IMR-90 (cell line): ENCODE measurements around the gene LBHD2. TPM values are rescaled to one million over a fixed set of nuclear protein-coding genes. Genes with fewer than 3 reads are reported as not detected.
A peak's percentile ranks its signal among the peaks of the same experiment; 100 is the strongest.

Experiments used
- ATAC-seq: fragments of 200-7000 bp; cut with Tn5 transposase; 2 replicates; pipeline ENCODE4 v1.9.1; 2020; ENCODE audit warnings: low read depth, mild to moderate bottlenecking, moderate library complexity
- BruUV-seq: library from RNA; stranded (reverse); fragments of 400-500 nt; replicated peaks from 2 replicates; lab custom pipeline; 2021; lab: Mats Ljungman, UMichigan
- CTCF ChIA-PET: fragments of 300-600 bp; formaldehyde crosslinking; extraction: SDS; loops from one replicate; lab custom pipeline; 2021; ENCODE audit warnings: antibody characterized with exemption; lab: Yijun Ruan, JAX
- POLR2A ChIA-PET: fragments of 300-600 bp; sonication (Branson Sonifier 250); formaldehyde crosslinking; loops from one replicate; lab custom pipeline; 2022; ENCODE audit warnings: antibody characterized with exemption; ENCODE audit not compliant: unreplicated experiment; lab: Charles Lee
- DNase-seq: peaks from one replicate; pipeline ENCODE4 v3.0.0; 2013
- H2AFZ ChIP-seq: replicated peaks from 2 replicates; pipeline ENCODE3; 2013; ENCODE audit warnings: low read length, mild to moderate bottlenecking; ENCODE audit not compliant: poor library complexity
- H2AK5ac ChIP-seq: 2 replicates; pipeline ENCODE4 v1.6.1; 2013; ENCODE audit warnings: low read depth, low read length, inconsistent platforms
- H2AK9ac ChIP-seq: replicated peaks from 2 replicates; pipeline ENCODE3; 2013; ENCODE audit warnings: mild to moderate bottlenecking, low read depth, low read length, moderate library complexity; ENCODE audit not compliant: poor library complexity
- H2BK120ac ChIP-seq: 2 replicates; pipeline ENCODE4 v1.6.1; 2013; ENCODE audit warnings: low read depth, low read length, inconsistent platforms
- H2BK15ac ChIP-seq: 3 replicates; pipeline ENCODE4 v1.6.1; 2013; ENCODE audit warnings: low read depth, low read length, inconsistent platforms
- H2BK20ac ChIP-seq: 2 replicates; pipeline ENCODE4 v1.6.1; 2013; ENCODE audit warnings: low read depth, mild to moderate bottlenecking, inconsistent platforms, low read length, moderate library complexity
- H2BK5ac ChIP-seq: 2 replicates; pipeline ENCODE4 v1.6.1; 2013; ENCODE audit warnings: mild to moderate bottlenecking, low read depth, low read length, inconsistent platforms; ENCODE audit not compliant: poor library complexity, severe bottlenecking
- H3K14ac ChIP-seq: replicated peaks from 2 replicates; pipeline ENCODE4 v1.6.1; 2013; ENCODE audit warnings: low read depth, low read length, inconsistent platforms
- H3K18ac ChIP-seq: 2 replicates; pipeline ENCODE4 v1.6.1; 2013; ENCODE audit warnings: low read depth, low read length, control low read depth
- H3K23ac ChIP-seq: 2 replicates; pipeline ENCODE4 v1.6.1; 2013; ENCODE audit warnings: low read depth, low read length, inconsistent platforms
- H3K27ac ChIP-seq: 2 replicates; pipeline ENCODE4 v1.5.1; 2013; ENCODE audit warnings: mild to moderate bottlenecking, control low read depth, low read length; ENCODE audit not compliant: insufficient read depth
- H3K27me3 ChIP-seq: 2 replicates; pipeline ENCODE4 v1.6.1; 2013; ENCODE audit warnings: low read length; ENCODE audit not compliant: control insufficient read depth, insufficient read depth
- H3K36me3 ChIP-seq: 2 replicates; pipeline ENCODE4 v1.6.1; 2013; ENCODE audit warnings: low read length, mixed read lengths; ENCODE audit not compliant: control insufficient read depth, insufficient read depth
- H3K4ac ChIP-seq: 2 replicates; pipeline ENCODE4 v1.6.1; 2013; ENCODE audit warnings: low read depth, low read length, inconsistent platforms
- H3K4me1 ChIP-seq: 2 replicates; pipeline ENCODE4 v1.6.1; 2013; ENCODE audit warnings: low read length, mixed read lengths; ENCODE audit not compliant: control insufficient read depth, insufficient read depth
- H3K4me2 ChIP-seq: 2 replicates; pipeline ENCODE4 v1.6.1; 2013; ENCODE audit warnings: low read depth, mild to moderate bottlenecking, control low read depth, low read length, moderate library complexity
- H3K4me3 ChIP-seq: 2 replicates; pipeline ENCODE4 v1.5.1; 2013; ENCODE audit warnings: low read depth, mild to moderate bottlenecking, control low read depth, low read length, moderate library complexity; ENCODE audit not compliant: insufficient read depth
- H3K56ac ChIP-seq: 2 replicates; pipeline ENCODE4 v1.6.1; 2013; ENCODE audit warnings: low read length, inconsistent platforms; ENCODE audit not compliant: insufficient read depth; ENCODE audit errors: extremely low read depth
- H3K79me1 ChIP-seq, 2 experiments: 2 replicates each; pipeline ENCODE4 v1.6.1; 2013; ENCODE audit warnings: low read length in 2 of 2, inconsistent platforms in 1 of 2, low read depth in 1 of 2
- H3K9ac ChIP-seq: 2 replicates; pipeline ENCODE4 v1.6.1; 2013; ENCODE audit warnings: low read depth, low read length, control low read depth
- H3K9me1 ChIP-seq: 2 replicates; pipeline ENCODE4 v1.6.1; 2013; ENCODE audit warnings: low read length, inconsistent platforms; ENCODE audit not compliant: insufficient read depth
- H3K9me3 ChIP-seq: 2 replicates; pipeline ENCODE4 v1.6.1; 2013; ENCODE audit warnings: low read length; ENCODE audit not compliant: control insufficient read depth, insufficient read depth
- H4K20me1 ChIP-seq: 2 replicates; pipeline ENCODE4 v1.6.1; 2013; ENCODE audit warnings: low read length, inconsistent platforms; ENCODE audit not compliant: insufficient read depth
- H4K5ac ChIP-seq: 2 replicates; pipeline ENCODE4 v1.6.1; 2013; ENCODE audit warnings: mild to moderate bottlenecking, low read depth, low read length, control low read depth
- H4K8ac ChIP-seq, 2 experiments: 2 replicates each; pipeline ENCODE4 v1.6.1; 2013; ENCODE audit warnings: low read depth in 2 of 2, low read length in 2 of 2, control low read depth in 1 of 2, inconsistent platforms in 1 of 2
- H4K91ac ChIP-seq: 2 replicates; pipeline ENCODE4 v1.6.1; 2013; ENCODE audit warnings: low read depth, low read length, inconsistent platforms; ENCODE audit not compliant: insufficient read depth
- BHLHE40 ChIP-seq: fragments of 150-350 bp; IDR thresholded peaks from 2 replicates; pipeline ENCODE4 v1.6.1; 2016; ENCODE audit warnings: mild to moderate bottlenecking, low read depth, low read length
- CEBPB ChIP-seq: IDR thresholded peaks from 2 replicates; pipeline ENCODE4 v1.6.1; 2012; ENCODE audit warnings: low read depth, low read length, improper control_type of control experiment
- CHD1 ChIP-seq: IDR thresholded peaks from 2 replicates; pipeline ENCODE4 v1.6.1; 2012; ENCODE audit warnings: low read depth, low read length, improper control_type of control experiment
- FOS ChIP-seq: fragments of 150-350 bp; IDR thresholded peaks from 2 replicates; pipeline ENCODE4 v1.6.1; 2016; ENCODE audit warnings: low read depth, low read length
- MAFK ChIP-seq: IDR thresholded peaks from 2 replicates; pipeline ENCODE4 v1.6.1; 2012; ENCODE audit warnings: low read depth, low read length, improper control_type of control experiment
- MAZ ChIP-seq: IDR thresholded peaks from 2 replicates; pipeline ENCODE4 v1.6.1; 2012; ENCODE audit warnings: low read depth, mild to moderate bottlenecking, low read length, improper control_type of control experiment, moderate library complexity, borderline replicate concordance
- MXI1 ChIP-seq: IDR thresholded peaks from 2 replicates; pipeline ENCODE4 v1.6.1; 2012; ENCODE audit warnings: low read depth, mild to moderate bottlenecking, low read length, moderate library complexity, borderline replicate concordance
- NFE2L2 ChIP-seq: fragments of 150-350 bp; IDR thresholded peaks from 2 replicates; pipeline ENCODE4 v1.6.1; 2016; ENCODE audit warnings: low read depth, mild to moderate bottlenecking, low read length
- POLR2A ChIP-seq: IDR thresholded peaks from 2 replicates; pipeline ENCODE4 v1.6.1; 2012; ENCODE audit warnings: mild to moderate bottlenecking, low read depth, low read length
- RAD21 ChIP-seq: IDR thresholded peaks from 2 replicates; pipeline ENCODE4 v1.6.1; 2012; ENCODE audit warnings: low read length, improper control_type of control experiment
- RCOR1 ChIP-seq: IDR thresholded peaks from 2 replicates; pipeline ENCODE4 v1.6.1; 2012; ENCODE audit warnings: mild to moderate bottlenecking, low read length, improper control_type of control experiment; ENCODE audit not compliant: insufficient replicate concordance
- SMC3 ChIP-seq: fragments of 150-350 bp; IDR thresholded peaks from 2 replicates; pipeline ENCODE4 v1.6.1; 2016; ENCODE audit warnings: low read depth, mild to moderate bottlenecking, antibody characterized with exemption, low read length, moderate library complexity
- WGBS, 2 experiments: methylation state at CpG; one replicate each; pipeline versions ENCODE4 v1.1.5 to v1.1.7; 2013; ENCODE audit warnings: missing lambda C conversion rate in 2 of 2; ENCODE audit not compliant: insufficient read length in 1 of 2; ENCODE audit errors: extremely low coverage in 2 of 2; 5-methylcytosine and 5-hydroxymethylcytosine counted together
- dilution Hi-C: fragments of 300-500 bp; cut with HindIII; formaldehyde crosslinking; loops from one replicate; pipeline ENCODE4 v1.14.3; 2018; ENCODE audit warnings: low sequenced_read_pairs; ENCODE audit not compliant: unreplicated experiment
- in situ Hi-C: fragments of 300-500 bp; cut with MboI; formaldehyde crosslinking; loops from 3 replicates; pipeline ENCODE4 v1.14.3; 2019; ENCODE audit warnings: low sequenced_read_pairs, inconsistent platforms, mixed read lengths
- intact Hi-C: fragments of 100-400 bp; cut with micrococcal nuclease; formaldehyde crosslinking; loops from 2 replicates; pipeline ENCODE4 v1.10.0; 2022
- polyA plus RNA-seq, 3 experiments: library from polyadenylated mRNA; depleted of rRNA; stranded (reverse); fragments of >200 nt; gene quantifications; 2 replicates each; pipeline ENCODE4 v1.2.3, GENCODE V29; 2012; ENCODE audit warnings: low replicate concordance in 1 of 3
- total RNA-seq: library from RNA; depleted of rRNA; stranded (reverse); fragments of >200 nt; gene quantifications from 2 replicates; pipeline ENCODE4 v1.2.3, GENCODE V29; 2012
- TF ChIP-seq, protein P1 (sequence below): fragments of 150-350 bp; IDR thresholded peaks from 2 replicates; pipeline ENCODE4 v1.6.1; 2017; ENCODE audit warnings: mild to moderate bottlenecking, antibody characterized with exemption, low read length, low read depth
- TF ChIP-seq, protein P2 (sequence below): conservative IDR thresholded peaks from 2 replicates; pipeline ENCODE4 v1.5.1; 2012; ENCODE audit warnings: mild to moderate bottlenecking, low read depth, low read length, improper control_type of control experiment
- TF ChIP-seq, protein P3 (sequence below): fragments of 150-350 bp; IDR thresholded peaks from 2 replicates; pipeline ENCODE4 v1.6.1; 2016; ENCODE audit warnings: low read depth, mild to moderate bottlenecking, low read length, moderate library complexity, borderline replicate concordance

The LBHD2 gene
- total and polyA plus RNA-seq, 2 of the 4 experiments (the other 2 are of a cell fraction) = not detected

DNA sequence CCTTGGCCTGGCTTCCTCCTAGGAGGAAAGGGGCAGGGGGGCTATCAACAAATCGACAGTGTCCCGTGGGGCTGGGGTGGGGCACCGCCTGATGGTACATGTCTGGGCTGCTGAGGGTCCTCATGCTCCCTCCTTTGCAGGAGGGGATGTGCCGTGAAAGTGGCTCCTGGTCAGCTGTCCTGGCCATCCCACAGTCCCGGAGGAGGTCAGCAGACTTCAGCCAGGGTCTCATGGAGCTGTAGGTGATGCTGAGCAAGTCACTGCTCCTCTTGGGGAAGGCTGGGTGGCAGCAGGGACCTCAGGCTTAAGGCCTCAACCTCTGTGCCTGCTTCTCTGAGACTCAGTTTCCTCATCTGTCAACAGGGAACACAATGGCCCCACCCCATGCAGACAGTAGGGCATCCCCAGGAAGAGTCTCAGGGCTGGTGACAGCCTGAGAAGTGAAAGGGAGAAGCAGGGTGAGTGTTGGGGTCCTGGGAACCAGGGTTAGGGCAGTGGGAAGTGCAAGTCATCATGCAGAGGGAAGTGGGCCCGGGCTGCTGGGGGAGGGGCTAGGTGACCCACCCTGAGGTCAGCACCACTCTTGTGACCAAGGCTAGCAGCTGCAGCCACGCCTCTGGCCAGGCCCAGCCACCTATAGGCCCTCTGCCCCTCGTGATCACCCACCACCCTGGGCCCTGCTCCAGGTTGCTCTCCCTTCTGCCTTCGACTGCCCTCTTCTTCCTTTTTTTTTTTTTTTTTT is 34.8 kb downstream of the LBHD2 start:
- H2AFZ ChIP-seq = peak overlapping the region; percentile 79
- H3K4ac ChIP-seq = no peak overlapping the region; the same call in 1 of the 2 replicates
- no TSS peak for BruUV-seq
- H3K27me3 ChIP-seq = no peaks in the 10 kb centered on the region
- POLR2A ChIA-PET = interaction anchor here (0.6 kb wide), 1 partner anchor 100 kb away, joined by 3 read pairs; no protein-coding TSS in a partner anchor
- H3K9me3 ChIP-seq = no peaks in the 10 kb centered on the region
- H3K9ac ChIP-seq = no peak overlapping the region
- H3K4me1 ChIP-seq = peaks cover 24% of the 10 kb centered on the region
- H2BK5ac ChIP-seq = no peak overlapping the region
- H3K23ac ChIP-seq = no peak overlapping the region
- no peak overlapping the region; the same call in 2 of the 3 replicates for H2BK15ac ChIP-seq
- in situ Hi-C loops (no loop called here), intact Hi-C loops (no loop called here), dilution Hi-C loops (no loop called here)
- peak overlapping the region; percentile 35; the same call in 1 of the 2 replicates for H2AK5ac ChIP-seq
- no peaks in the 10 kb centered on the region for H4K20me1 ChIP-seq
- DNase-seq (no peak), ATAC-seq (no peak)
- H3K4me2 ChIP-seq = no peak overlapping the region
- H3K14ac ChIP-seq = no peak overlapping the region
- H4K8ac ChIP-seq = no peak overlapping the region
- H3K4me3 ChIP-seq = no peak overlapping the region
- H2BK20ac ChIP-seq = no peak overlapping the region
- H3K18ac ChIP-seq = peak overlapping the region; percentile 24; the same call in 1 of the 2 replicates
- no peak overlapping the region for H3K27ac ChIP-seq
- no peak overlapping the region for H2AK9ac ChIP-seq
- no peaks in the 10 kb centered on the region for H3K79me1 ChIP-seq
- H3K9me1 ChIP-seq = no peaks in the 10 kb centered on the region
- H2BK120ac ChIP-seq = no peak overlapping the region
- H3K36me3 ChIP-seq = no peaks in the 10 kb centered on the region
- no peak overlapping the region for H3K56ac ChIP-seq
- H4K91ac ChIP-seq = 0 out of 2 replicates have a peak overlapping the region, but pooled peaks have one; percentile 37
- CTCF ChIA-PET = interaction anchor here (0.7 kb wide), 1 partner anchor 116 kb away, joined by 3 read pairs; no protein-coding TSS in a partner anchor
- H4K5ac ChIP-seq = no peak overlapping the region; the same call in 1 of the 2 replicates
- no CpG with 5 or more reads among the region's 9 CpGs for WGBS, 2 experiments
- no peak for TF ChIP-seq RAD21
- no peak for TF ChIP-seq CEBPB
- no peak for TF ChIP-seq MXI1
- no peak for TF ChIP-seq MAZ
- TF ChIP-seq, protein P1, sequence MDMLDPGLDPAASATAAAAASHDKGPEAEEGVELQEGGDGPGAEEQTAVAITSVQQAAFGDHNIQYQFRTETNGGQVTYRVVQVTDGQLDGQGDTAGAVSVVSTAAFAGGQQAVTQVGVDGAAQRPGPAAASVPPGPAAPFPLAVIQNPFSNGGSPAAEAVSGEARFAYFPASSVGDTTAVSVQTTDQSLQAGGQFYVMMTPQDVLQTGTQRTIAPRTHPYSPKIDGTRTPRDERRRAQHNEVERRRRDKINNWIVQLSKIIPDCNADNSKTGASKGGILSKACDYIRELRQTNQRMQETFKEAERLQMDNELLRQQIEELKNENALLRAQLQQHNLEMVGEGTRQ = no peak
- TF ChIP-seq SMC3 = no peak
- no peak for TF ChIP-seq CHD1
- TF ChIP-seq, protein P2, sequence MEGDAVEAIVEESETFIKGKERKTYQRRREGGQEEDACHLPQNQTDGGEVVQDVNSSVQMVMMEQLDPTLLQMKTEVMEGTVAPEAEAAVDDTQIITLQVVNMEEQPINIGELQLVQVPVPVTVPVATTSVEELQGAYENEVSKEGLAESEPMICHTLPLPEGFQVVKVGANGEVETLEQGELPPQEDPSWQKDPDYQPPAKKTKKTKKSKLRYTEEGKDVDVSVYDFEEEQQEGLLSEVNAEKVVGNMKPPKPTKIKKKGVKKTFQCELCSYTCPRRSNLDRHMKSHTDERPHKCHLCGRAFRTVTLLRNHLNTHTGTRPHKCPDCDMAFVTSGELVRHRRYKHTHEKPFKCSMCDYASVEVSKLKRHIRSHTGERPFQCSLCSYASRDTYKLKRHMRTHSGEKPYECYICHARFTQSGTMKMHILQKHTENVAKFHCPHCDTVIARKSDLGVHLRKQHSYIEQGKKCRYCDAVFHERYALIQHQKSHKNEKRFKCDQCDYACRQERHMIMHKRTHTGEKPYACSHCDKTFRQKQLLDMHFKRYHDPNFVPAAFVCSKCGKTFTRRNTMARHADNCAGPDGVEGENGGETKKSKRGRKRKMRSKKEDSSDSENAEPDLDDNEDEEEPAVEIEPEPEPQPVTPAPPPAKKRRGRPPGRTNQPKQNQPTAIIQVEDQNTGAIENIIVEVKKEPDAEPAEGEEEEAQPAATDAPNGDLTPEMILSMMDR = no peak
- no peak for TF ChIP-seq RCOR1
- TF ChIP-seq POLR2A = no peak
- TF ChIP-seq MAFK = no peak
- TF ChIP-seq BHLHE40 = no peak
- TF ChIP-seq NFE2L2 = no peak
- TF ChIP-seq, protein P3, sequence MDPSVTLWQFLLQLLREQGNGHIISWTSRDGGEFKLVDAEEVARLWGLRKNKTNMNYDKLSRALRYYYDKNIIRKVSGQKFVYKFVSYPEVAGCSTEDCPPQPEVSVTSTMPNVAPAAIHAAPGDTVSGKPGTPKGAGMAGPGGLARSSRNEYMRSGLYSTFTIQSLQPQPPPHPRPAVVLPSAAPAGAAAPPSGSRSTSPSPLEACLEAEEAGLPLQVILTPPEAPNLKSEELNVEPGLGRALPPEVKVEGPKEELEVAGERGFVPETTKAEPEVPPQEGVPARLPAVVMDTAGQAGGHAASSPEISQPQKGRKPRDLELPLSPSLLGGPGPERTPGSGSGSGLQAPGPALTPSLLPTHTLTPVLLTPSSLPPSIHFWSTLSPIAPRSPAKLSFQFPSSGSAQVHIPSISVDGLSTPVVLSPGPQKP = no peak
- TF ChIP-seq FOS = no peak
